BJ (cell line): ENCODE data around the gene CDK14. TPM values are rescaled to one million over a fixed set of nuclear protein-coding genes. Genes with fewer than 3 reads are reported as not detected.

ENCODE experiments used
- CTCF ChIA-PET: fragments of 350-600 bp; formaldehyde crosslinking; extraction: SDS; loops from one replicate; lab custom pipeline; 2021; ENCODE audit warnings: antibody characterized with exemption, inconsistent platforms; lab: Yijun Ruan, JAX
- POLR2A ChIA-PET: fragments of 300-600 bp; sonication (Branson Sonifier 250); formaldehyde crosslinking; extraction: SDS; loops from one replicate; lab custom pipeline; 2021; ENCODE audit warnings: antibody characterized with exemption; lab: Charles Lee
- DNase-seq: peaks from one replicate; pipeline ENCODE4 v3.0.0-alpha.2; 2011; ENCODE audit warnings: low read depth
- H3K27me3 ChIP-seq: 2 replicates; pipeline ENCODE4 v1.6.0; 2011; ENCODE audit warnings: low read length; ENCODE audit not compliant: control insufficient read depth, insufficient read depth
- H3K36me3 ChIP-seq: 2 replicates; pipeline ENCODE4 v1.5.1; 2011; ENCODE audit warnings: low read length; ENCODE audit not compliant: control insufficient read depth, insufficient read depth
- H3K4me3 ChIP-seq: 2 replicates; pipeline ENCODE4 v1.5.1; 2011; ENCODE audit warnings: low read depth, mild to moderate bottlenecking, control low read depth, low read length
- CTCF ChIP-seq: IDR thresholded peaks from 2 replicates; pipeline ENCODE4 v1.5.1; 2011; ENCODE audit warnings: low read depth, mild to moderate bottlenecking, control low read depth, inconsistent platforms, low read length, moderate library complexity; ENCODE audit not compliant: insufficient read depth
- polyA plus RNA-seq: library from polyadenylated mRNA; depleted of rRNA; stranded (reverse); fragments of >200 nt; gene quantifications from 2 replicates; pipeline ENCODE4 v1.2.3, GENCODE V29; 2011

The CDK14 gene
- polyA plus RNA-seq, 1 experiment: 6.7 TPM

DNA sequence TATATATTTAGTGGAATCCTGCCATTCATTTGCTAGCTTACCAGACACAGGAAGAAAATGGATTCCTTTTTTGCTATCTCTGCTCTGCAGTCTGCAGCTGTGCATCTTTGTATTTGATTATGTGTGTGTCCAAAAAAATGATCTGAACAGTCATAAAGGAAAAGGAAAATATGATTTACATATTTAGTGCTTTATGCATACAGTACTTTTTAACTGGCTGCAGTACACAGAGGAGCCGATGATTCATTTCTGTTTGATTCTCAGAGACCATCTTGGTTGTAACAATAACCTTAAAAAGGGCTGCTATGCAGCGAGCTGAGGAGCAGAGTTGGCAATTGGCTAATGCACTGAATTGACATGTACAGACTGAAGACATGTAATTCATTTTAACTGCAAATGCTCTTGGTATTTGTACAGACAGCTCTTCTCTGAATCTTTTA lies 516.8 kb downstream of the CDK14 start:
- TF ChIP-seq CTCF: no peak
- CTCF ChIA-PET: no interaction called here
- no peak for DNase-seq

GRCh38 chr7:91114232-91114631 lies 518.1 kb downstream of the CDK14 start:
- POLR2A ChIA-PET: no interaction called here
- CTCF ChIA-PET: no interaction called here

More for the DNA sequence above, 516.8 kb downstream of the CDK14 start:
- Histone ChIP-seq H3K27me3 (no peaks in the 10 kb centered on the region), H3K36me3 (peaks cover 1% of the 10 kb centered on the region; the same call in 1 of the 2 replicates), H3K4me3 (no peak overlapping the region)
- POLR2A ChIA-PET: no interaction called here

GRCh38 chr7:91126762-91127161 lies 530.6 kb downstream of the CDK14 start:
- H3K27me3 ChIP-seq: no peaks in the 10 kb centered on the region
- ChIA-PET CTCF (interaction anchor here (0.9 to 1.5 kb wide), 3 partner anchors 16 to 37 kb away, joined by 4 to 5 read pairs (median 4); no protein-coding TSS in a partner anchor), POLR2A (interaction anchor here (0.6 kb wide), 1 partner anchor 18 kb away, joined by 3 read pairs; no protein-coding TSS in a partner anchor)
- H3K36me3 ChIP-seq: no peaks in the 10 kb centered on the region; the same call in 1 of the 2 replicates
- no peak overlapping the region for H3K4me3 ChIP-seq
- no peak for TF ChIP-seq CTCF
- no peak for DNase-seq

More at GRCh38 chr7:91114232-91114631, 518.1 kb downstream of the CDK14 start:
- Histone ChIP-seq H3K36me3 (peaks cover 1% of the 10 kb centered on the region; the same call in 1 of the 2 replicates), H3K27me3 (no peaks in the 10 kb centered on the region), H3K4me3 (no peak overlapping the region)
- TF ChIP-seq CTCF: no peak
- no peak for DNase-seq

DNA sequence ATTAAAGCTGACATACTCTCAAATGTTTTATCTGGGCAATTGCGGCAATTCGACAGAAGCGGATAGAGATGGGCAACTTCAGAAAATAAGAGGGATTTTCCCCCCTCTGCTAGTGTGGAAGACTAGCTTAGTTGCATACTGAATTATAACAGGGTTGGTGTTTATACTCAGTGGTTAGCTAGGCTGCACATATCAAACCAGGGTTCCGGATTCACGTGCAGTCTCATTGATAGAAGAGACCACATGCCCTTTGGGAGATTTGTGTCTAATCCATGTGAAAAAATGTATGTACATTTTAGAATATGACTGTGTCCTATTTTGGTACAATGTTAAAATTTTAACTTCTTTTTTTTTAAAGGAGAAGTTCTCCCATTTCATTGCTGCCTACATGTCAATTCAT lies 531.2 kb downstream of the CDK14 start:
- TF ChIP-seq CTCF: no peak
- ChIA-PET CTCF (interaction anchor here (1.2 to 1.5 kb wide), 2 partner anchors 16 to 38 kb away, joined by 4 to 5 read pairs; no protein-coding TSS in a partner anchor), POLR2A (interaction anchor here (0.6 kb wide), 1 partner anchor 19 kb away, joined by 3 read pairs; no protein-coding TSS in a partner anchor)
- Histone ChIP-seq H3K36me3 (no peaks in the 10 kb centered on the region; the same call in 1 of the 2 replicates), H3K4me3 (no peak overlapping the region), H3K27me3 (no peaks in the 10 kb centered on the region)
- DNase-seq: no peak

GRCh38 chr7:91127959-91128358 lies 531.8 kb downstream of the CDK14 start:
- H3K27me3 ChIP-seq: no peaks in the 10 kb centered on the region
- DNase-seq: no peak
- no peaks in the 10 kb centered on the region for H3K36me3 ChIP-seq
- no peak overlapping the region for H3K4me3 ChIP-seq
- ChIA-PET POLR2A (interaction anchor here (0.6 kb wide), 2 partner anchors 22 to 324 kb away, joined by 5 to 6 read pairs; no protein-coding TSS in a partner anchor), CTCF (interaction anchor here (0.6 to 1.6 kb wide), 3 partner anchors 9 to 493 kb away, joined by 4 to 5 read pairs (median 4); no protein-coding TSS in a partner anchor)
- TF ChIP-seq CTCF: no peak
